Tibial nerve (tissue), 4 donors: ENCODE measurements around the gene CCNL1. TPM values are rescaled to one million over a fixed set of nuclear protein-coding genes. Genes with fewer than 3 reads are reported as not detected.

Experiments
- DNase-seq, 2 donors: peaks; one replicate each; pipeline ENCODE4 v3.0.0-alpha.2; 2019; ENCODE audit warnings: low spot score in 2 of 2
- H3K27ac ChIP-seq, 4 donors: fragments of 200-600 bp; sonication (generic) in 3 of 4; one replicate each; pipeline ENCODE4 v1.5.1; 2017 to 2019; ENCODE audit warnings: mild to moderate bottlenecking in 1 of 4
- H3K27me3 ChIP-seq, 2 donors: fragments of 200-600 bp; sonication (generic) in 1 of 2; one replicate each; pipeline versions ENCODE4 v1.5.1 to v1.6.0; 2017 to 2019
- H3K36me3 ChIP-seq, 3 donors: fragments of 200-600 bp; sonication (generic); one replicate each; pipeline ENCODE4 v1.5.1; 2018 to 2019
- H3K4me1 ChIP-seq, 4 donors: fragments of 200-600 bp; sonication (generic) in 3 of 4; one replicate each; pipeline ENCODE4 v1.5.1; 2017 to 2019
- H3K4me3 ChIP-seq, 4 donors: fragments of 200-600 bp; sonication (generic) in 3 of 4; one replicate each; pipeline ENCODE4 v1.5.1; 2017 to 2019; ENCODE audit warnings: mild to moderate bottlenecking in 1 of 4, moderate library complexity in 1 of 4
- H3K9me3 ChIP-seq, 4 donors: fragments of 200-600 bp; sonication (generic) in 3 of 4; one replicate each; pipeline ENCODE4 v1.5.1; 2017 to 2019
- EP300 ChIP-seq, 2 donors: sonication (generic); formaldehyde crosslinking; IDR thresholded peaks; one replicate each; pipeline ENCODE4 v1.6.1; 2017; ENCODE audit warnings: antibody characterized with exemption in 2 of 2, mild to moderate bottlenecking in 1 of 2
- POLR2A ChIP-seq, 2 donors: fragments of 450-650 bp; IDR thresholded peaks; one replicate each; pipeline ENCODE4 v1.6.1; 2017; ENCODE audit warnings: antibody characterized with exemption in 2 of 2, mild to moderate bottlenecking in 2 of 2, moderate library complexity in 2 of 2
- WGBS, 2 donors: methylation state at CpG; one replicate each; pipeline ENCODE4 v1.1.5; 2018; 5-methylcytosine and 5-hydroxymethylcytosine counted together
- total RNA-seq, 4 donors: library from RNA; depleted of rRNA; stranded (reverse); fragments of >200 nt; gene quantifications; one replicate each; pipeline ENCODE4 v1.1.0, GENCODE V29; 2016
- TF ChIP-seq, protein P1 (sequence below), 5 experiments: fragments of 200-600 bp in 3 of 5; fragments of 450-650 bp in 2 of 5; sonication (generic) in 3 of 5; IDR thresholded peaks; one replicate each; pipeline ENCODE4 v1.5.1; 2016 to 2019; ENCODE audit warnings: antibody characterized with exemption in 5 of 5, mild to moderate bottlenecking in 3 of 5, moderate library complexity in 2 of 5

CCNL1 gene
- total RNA-seq, 4 donors from 2014 or later: 176 to 239 (median 239) TPM

DNA sequence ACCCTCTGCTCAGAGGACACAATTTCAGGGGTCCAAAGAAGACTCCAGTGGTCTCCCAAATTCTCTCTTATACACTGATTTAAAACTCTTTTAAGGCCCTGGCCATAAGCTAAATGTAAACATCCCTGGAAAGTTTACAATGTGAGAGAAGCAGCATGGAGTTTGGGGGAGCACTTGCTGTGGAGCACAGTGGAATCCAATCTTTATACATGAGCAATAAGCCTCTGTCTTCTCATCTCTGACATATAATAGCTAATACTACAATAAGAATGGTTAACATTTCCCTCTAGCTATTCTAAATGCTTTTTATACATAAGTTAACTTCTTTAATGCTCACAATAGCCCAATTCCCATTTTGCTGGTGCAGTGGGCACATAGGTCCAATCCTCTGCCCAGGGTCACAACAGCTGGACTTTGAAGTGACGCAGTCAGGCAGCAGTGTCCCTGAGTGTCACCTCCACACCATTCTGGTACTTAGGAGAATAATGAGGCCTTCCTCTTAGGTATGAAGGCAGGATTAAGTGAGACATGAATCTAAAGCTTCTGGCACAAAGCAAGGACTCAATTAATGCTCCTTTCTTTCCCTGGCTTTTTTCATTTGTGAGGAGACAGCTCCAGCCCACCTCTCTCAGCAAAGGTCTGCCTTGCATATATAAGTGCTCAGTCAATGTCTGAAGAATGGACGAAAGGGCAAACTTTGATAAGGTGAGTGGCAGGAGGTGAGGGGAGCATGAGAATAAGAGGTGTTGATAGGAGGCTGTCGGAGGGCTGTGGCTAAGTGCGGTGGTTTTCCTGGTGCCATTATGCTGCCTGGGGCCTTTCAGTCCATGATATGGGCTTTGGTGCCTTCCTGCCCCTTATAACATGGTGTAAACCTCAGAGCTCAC is 26.3 kb downstream of the CCNL1 start:
- WGBS, 2 donors: 81 to 85% methylated on average over 4 of the region's 4 CpGs
- H3K27me3 ChIP-seq: no peaks in the 10 kb centered on the region
- TF ChIP-seq POLR2A (IDR thresholded peaks at IDR 0.05): no peak
- no peak for TF ChIP-seq EP300 (IDR thresholded peaks at IDR 0.05)
- TF ChIP-seq, protein P1, sequence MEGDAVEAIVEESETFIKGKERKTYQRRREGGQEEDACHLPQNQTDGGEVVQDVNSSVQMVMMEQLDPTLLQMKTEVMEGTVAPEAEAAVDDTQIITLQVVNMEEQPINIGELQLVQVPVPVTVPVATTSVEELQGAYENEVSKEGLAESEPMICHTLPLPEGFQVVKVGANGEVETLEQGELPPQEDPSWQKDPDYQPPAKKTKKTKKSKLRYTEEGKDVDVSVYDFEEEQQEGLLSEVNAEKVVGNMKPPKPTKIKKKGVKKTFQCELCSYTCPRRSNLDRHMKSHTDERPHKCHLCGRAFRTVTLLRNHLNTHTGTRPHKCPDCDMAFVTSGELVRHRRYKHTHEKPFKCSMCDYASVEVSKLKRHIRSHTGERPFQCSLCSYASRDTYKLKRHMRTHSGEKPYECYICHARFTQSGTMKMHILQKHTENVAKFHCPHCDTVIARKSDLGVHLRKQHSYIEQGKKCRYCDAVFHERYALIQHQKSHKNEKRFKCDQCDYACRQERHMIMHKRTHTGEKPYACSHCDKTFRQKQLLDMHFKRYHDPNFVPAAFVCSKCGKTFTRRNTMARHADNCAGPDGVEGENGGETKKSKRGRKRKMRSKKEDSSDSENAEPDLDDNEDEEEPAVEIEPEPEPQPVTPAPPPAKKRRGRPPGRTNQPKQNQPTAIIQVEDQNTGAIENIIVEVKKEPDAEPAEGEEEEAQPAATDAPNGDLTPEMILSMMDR (IDR thresholded peaks at IDR 0.05): no peak
- no peak overlapping the region for H3K4me3 ChIP-seq
- no peak for DNase-seq
- peaks cover 0 to 4% (median 0%) of the 10 kb centered on the region in 3 donors for H3K36me3 ChIP-seq
- H3K4me1 ChIP-seq: peaks cover 0 to 90% (median 56%) of the 10 kb centered on the region in 4 donors
- no peaks in the 10 kb centered on the region for H3K9me3 ChIP-seq
- H3K27ac ChIP-seq: peak overlapping the region in 3 of 4 donors; percentile 64 to 90 (median 84)

DNA sequence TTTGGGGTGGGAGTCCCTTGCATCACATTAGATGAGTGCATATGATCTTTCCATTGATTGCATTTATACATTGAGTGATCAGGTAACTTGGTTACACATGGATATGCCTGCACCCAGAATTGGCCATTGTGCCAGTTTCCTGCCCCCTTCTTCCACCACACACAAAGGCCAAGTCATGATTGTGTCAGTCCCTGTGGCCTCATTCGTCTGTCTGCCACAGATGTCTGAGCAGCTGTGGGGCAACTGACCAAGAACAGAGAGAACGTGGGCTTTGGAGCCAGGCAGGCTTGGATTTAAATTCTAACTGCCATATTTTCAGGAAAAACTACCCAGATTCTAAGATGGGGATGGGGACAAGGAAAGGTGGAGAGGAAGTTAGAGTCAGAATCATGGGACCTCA is 27.0 kb downstream of the CCNL1 start:
- 38 to 42% methylated on average over 2 of the region's 2 CpGs for WGBS, 2 donors
- Histone ChIP-seq H3K4me3 (no peak overlapping the region), H3K4me1 (peaks cover 0 to 98% (median 62%) of the 10 kb centered on the region in 4 donors), H3K27me3 (no peaks in the 10 kb centered on the region), H3K36me3 (no peaks in the 10 kb centered on the region), H3K27ac (peak overlapping the region in 3 of 4 donors; percentile 24 to 90 (median 84)), H3K9me3 (no peaks in the 10 kb centered on the region)
- peak in 1 of 2 donors; percentile 34 for DNase-seq
- TF ChIP-seq POLR2A (IDR thresholded peaks at IDR 0.05) (no peak), EP300 (IDR thresholded peaks at IDR 0.05) (peak in 1 of 2 donors; percentile 59)

DNA sequence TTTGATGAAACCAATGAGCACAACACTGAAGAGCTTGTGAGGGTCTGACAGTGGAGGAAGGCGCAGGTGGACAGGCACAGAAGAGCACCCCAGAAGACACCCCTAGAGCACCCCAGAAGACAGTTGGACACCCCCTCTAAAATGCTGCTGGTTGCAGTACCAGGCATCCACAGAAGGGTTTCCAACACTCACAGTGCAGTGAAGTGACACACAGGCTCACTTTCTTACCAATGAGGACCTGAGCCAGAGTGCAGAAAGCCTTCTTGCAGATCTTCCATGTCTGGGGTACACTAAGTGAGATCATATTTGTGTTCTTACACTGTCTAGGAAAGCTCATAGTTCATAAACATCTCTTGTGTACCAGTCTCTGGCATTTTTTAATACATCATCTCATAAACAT is 27.6 kb downstream of the CCNL1 start:
- Histone ChIP-seq H3K36me3 (no peaks in the 10 kb centered on the region), H3K27ac (peak overlapping the region in 2 of 4 donors; percentile 53 to 90), H3K27me3 (no peaks in the 10 kb centered on the region), H3K4me1 (peaks cover 0 to 98% (median 63%) of the 10 kb centered on the region in 4 donors), H3K4me3 (no peak overlapping the region), H3K9me3 (no peaks in the 10 kb centered on the region)
- WGBS, 2 donors: 93 to 100% methylated on average over 1 of the region's 1 CpG
- no peak for DNase-seq
- TF ChIP-seq EP300 (IDR thresholded peaks at IDR 0.05) (no peak), POLR2A (IDR thresholded peaks at IDR 0.05) (no peak)
- TF ChIP-seq, protein P1 (IDR thresholded peaks at IDR 0.05): no peak

DNA sequence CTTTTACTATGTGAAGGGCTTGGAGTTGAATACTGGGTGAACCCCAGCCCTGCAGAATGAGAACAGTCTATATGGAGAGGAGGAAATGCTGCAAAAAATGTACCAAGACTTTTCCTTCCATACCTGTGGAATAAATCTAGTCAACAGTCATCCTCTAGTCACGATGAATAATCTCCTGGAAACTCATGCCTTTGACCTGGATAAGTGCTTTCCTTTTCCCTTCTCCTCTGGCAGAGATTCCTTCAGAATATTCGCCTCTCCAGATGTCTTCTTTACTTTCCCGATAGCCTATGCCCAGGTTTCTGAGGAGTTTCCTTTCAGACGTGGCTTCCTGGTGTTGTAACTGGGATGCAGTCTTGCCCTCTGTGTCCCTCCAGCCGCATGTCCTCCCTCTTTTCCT is 28.1 kb downstream of the CCNL1 start:
- 67 to 70% methylated on average over 5 of the region's 5 CpGs for WGBS, 2 donors

DNA sequence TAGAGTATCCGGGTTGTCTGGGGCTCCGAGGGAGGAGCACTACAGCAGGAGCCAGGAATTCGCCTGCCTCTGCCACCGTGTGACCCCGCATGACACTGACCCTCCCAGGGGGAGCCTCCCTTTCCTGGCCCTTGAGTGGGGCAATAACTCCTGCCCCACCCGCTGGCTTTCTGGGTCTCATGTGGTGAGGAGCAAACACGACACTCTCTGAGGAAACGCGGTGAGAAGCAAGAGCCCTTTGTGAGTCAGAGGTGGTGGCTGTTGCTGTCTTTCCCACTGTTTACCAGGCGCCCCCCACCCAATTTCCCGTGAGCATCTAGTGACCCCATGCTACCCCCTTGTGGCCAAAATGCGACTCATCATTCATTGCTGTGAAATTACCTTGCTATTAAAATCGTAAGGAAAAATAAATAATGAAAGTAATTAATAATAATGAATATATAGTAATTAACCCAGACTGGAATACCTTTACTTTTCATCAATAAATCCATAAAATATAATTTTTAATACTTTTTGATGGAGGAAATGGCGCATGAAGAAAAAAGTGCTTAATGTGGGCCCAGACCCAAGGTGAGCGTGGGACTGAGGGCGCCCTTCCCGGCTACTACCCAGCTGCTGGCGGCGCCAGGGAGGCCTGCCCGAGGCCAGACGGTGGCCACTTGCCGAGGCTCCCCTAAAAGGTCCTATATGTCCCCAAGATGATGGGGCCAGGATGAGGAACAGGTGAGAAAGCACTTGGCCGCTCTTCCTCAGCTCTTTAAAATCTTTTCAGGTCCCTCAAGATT is 29.3 kb downstream of the CCNL1 start:
- H3K4me3 ChIP-seq: peak overlapping the region; percentile 17 to 37 (median 21)
- H3K27ac ChIP-seq: peak overlapping the region; percentile 76 to 90 (median 86)
- TF ChIP-seq, protein P1 (IDR thresholded peaks at IDR 0.05): peak; percentile 63 to 77 (median 73)
- TF ChIP-seq EP300 (IDR thresholded peaks at IDR 0.05) (peak in 1 of 2 donors; percentile 11), POLR2A (IDR thresholded peaks at IDR 0.05) (no peak)
- H3K36me3 ChIP-seq: no peaks in the 10 kb centered on the region
- no peaks in the 10 kb centered on the region for H3K9me3 ChIP-seq
- 20 to 22% methylated on average over 23 of the region's 23 CpGs for WGBS, 2 donors
- no peaks in the 10 kb centered on the region for H3K27me3 ChIP-seq
- H3K4me1 ChIP-seq: peaks cover 0 to 83% (median 46%) of the 10 kb centered on the region in 4 donors
- peak; percentile 54 to 63 for DNase-seq

More for the DNA sequence above, 28.1 kb downstream of the CCNL1 start:
- peaks cover 0 to 95% (median 58%) of the 10 kb centered on the region in 4 donors for H3K4me1 ChIP-seq
- no peaks in the 10 kb centered on the region for H3K27me3 ChIP-seq
- no peaks in the 10 kb centered on the region for H3K36me3 ChIP-seq
- no peak for TF ChIP-seq EP300 (IDR thresholded peaks at IDR 0.05)
- TF ChIP-seq POLR2A (IDR thresholded peaks at IDR 0.05): no peak
- TF ChIP-seq, protein P1 (IDR thresholded peaks at IDR 0.05): no peak
- peak overlapping the region in 2 of 4 donors; percentile 89 to 90 for H3K27ac ChIP-seq
- H3K4me3 ChIP-seq: no peak overlapping the region
- DNase-seq: no peak
- H3K9me3 ChIP-seq: no peaks in the 10 kb centered on the region
